ENCODE data around the gene PRSS8. TPM values are rescaled to one million over a fixed set of nuclear protein-coding genes. Genes with fewer than 3 reads are reported as not detected.

PRSS8 gene
- total and polyA plus RNA-seq, 3 experiments from 2014 or later, result not detected

DNA sequence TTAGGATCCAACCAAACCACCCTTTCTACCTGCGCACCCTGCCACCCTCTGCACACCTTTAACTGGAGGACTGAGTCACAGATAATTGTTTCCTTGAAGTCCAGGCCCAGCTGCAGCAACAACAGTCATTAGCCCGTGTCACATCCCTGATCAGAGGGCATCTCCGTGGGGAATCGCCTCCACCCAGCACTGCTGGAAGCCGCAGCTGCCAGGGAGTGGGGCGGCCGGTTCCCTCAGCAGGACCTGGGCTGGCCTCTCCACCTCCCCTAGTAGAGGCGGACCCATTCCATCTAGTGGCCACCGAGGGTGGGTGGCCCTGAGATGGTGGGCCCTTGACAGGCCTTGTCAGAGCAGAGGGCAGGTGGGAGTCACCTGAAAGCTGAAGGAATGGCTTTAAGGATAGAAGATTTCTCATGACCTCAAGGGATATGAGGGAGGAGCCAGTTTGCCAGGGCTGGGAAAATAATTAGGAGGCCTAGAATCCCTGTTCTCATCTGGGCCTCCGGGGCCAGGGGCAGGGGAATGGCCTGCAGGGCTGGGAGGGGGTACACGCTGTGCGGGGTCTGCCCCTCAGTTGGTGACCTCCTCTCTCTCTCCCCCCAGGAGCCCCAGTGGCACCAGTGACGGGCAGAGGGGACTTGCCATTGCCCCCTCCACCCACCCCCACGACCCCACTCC is 53.0 kb downstream of the PRSS8 start:
- Mint-ChIP-seq H3K4me1 (peaks cover 8 to 42% (median 12%) of the 10 kb centered on the region in 3 donors), H3K4me3 (peak overlapping the region in 1 of 7 donors; percentile 2), H3K27me3 (no peaks in the 10 kb centered on the region), H3K27ac (peak overlapping the region in 4 of 8 donors; percentile 32 to 75 (median 66)), H3K36me3 (peaks cover 0 to 78% (median 4%) of the 10 kb centered on the region in 3 donors), H3K9me3 (no peaks in the 10 kb centered on the region)
- no peaks in the 10 kb centered on the region for H3K27me3 ChIP-seq (ENCODE audit: insufficient read depth, low read length, poor library complexity, severe bottlenecking)
- H3K4me3 ChIP-seq (ENCODE audit: low read length), result no peak overlapping the region
- ChIA-PET POLR2A (no interaction called here), CTCF (no interaction called here)
- DNase-seq, result peak in 1 of 5 donors; percentile 29
- H3K9me3 ChIP-seq (ENCODE audit: low read length), result no peaks in the 10 kb centered on the region
- H3K36me3 ChIP-seq (ENCODE audit: insufficient read depth, low read length), result peaks cover 19% of the 10 kb centered on the region
- H3K27ac ChIP-seq (ENCODE audit: low read depth, low read length), result no peak overlapping the region
- H3K4me1 ChIP-seq (ENCODE audit: insufficient read depth, low read length), result no peaks in the 10 kb centered on the region

Other genes with a start within 250 kb of the PRSS8 start
- gene BCL7C, start 241.7 kb downstream of the PRSS8 start, total RNA-seq, result 10 to 100 TPM; 31.7 to 35.0 TPM
- 52.3 TPM for gene BCL7C, start 241.7 kb downstream of the PRSS8 start, polyA plus RNA-seq
- gene CTF1, start 239.1 kb downstream of the PRSS8 start, total RNA-seq, result under 1 TPM in 1 of 2 experiments, not detected in 1; 0.33 TPM
- gene CTF1, start 239.1 kb downstream of the PRSS8 start, polyA plus RNA-seq, result not detected
- gene FBXL19, start 212.2 kb downstream of the PRSS8 start, total RNA-seq, result 10 to 100 TPM; 28.7 to 29.2 TPM
- 0.25 TPM for gene FBXL19, start 212.2 kb downstream of the PRSS8 start, polyA plus RNA-seq
- 1 to 10 TPM; 8.5 to 8.8 TPM for gene ORAI3, start 186.7 kb downstream of the PRSS8 start, total RNA-seq
- 25.8 TPM for gene ORAI3, start 186.7 kb downstream of the PRSS8 start, polyA plus RNA-seq
- 10 to 100 TPM; 24.7 to 28.8 TPM for gene SETD1A, start 178.0 kb downstream of the PRSS8 start, total RNA-seq
- gene SETD1A, start 178.0 kb downstream of the PRSS8 start, polyA plus RNA-seq, result 2.6 TPM
- gene HSD3B7, start 150.5 kb downstream of the PRSS8 start, total RNA-seq, result 1 to 10 TPM; 1.6 to 2.1 TPM
- not detected for gene HSD3B7, start 150.5 kb downstream of the PRSS8 start, polyA plus RNA-seq
- under 1 TPM; 0.40 to 0.79 TPM for gene STX1B, start 125.1 kb downstream of the PRSS8 start, total RNA-seq
- 0.03 TPM for gene STX1B, start 125.1 kb downstream of the PRSS8 start, polyA plus RNA-seq
- gene STX4, start 102.2 kb downstream of the PRSS8 start, total RNA-seq, result 10 to 100 TPM; 53.0 to 55.0 TPM
- gene STX4, start 102.2 kb downstream of the PRSS8 start, polyA plus RNA-seq, result 34.5 TPM
- 10 to 100 TPM; 15.9 to 20.5 TPM for gene ZNF668, start 61.5 kb downstream of the PRSS8 start, total RNA-seq
- 8.7 TPM for gene ZNF668, start 61.5 kb downstream of the PRSS8 start, polyA plus RNA-seq
- gene ZNF646, start 61.3 kb downstream of the PRSS8 start, total RNA-seq, result 10 to 100 TPM; 23.4 to 25.9 TPM
- gene ZNF646, start 61.3 kb downstream of the PRSS8 start, polyA plus RNA-seq, result 9.3 TPM
- 1 to 10 TPM; 3.3 to 4.6 TPM for gene PRSS53, start 46.8 kb downstream of the PRSS8 start, total RNA-seq
- gene PRSS53, start 46.8 kb downstream of the PRSS8 start, polyA plus RNA-seq, result 0.59 TPM
- 10 to 100 TPM; 66.0 to 74.3 TPM for gene VKORC1, start 40.9 kb downstream of the PRSS8 start, total RNA-seq
- 124 TPM for gene VKORC1, start 40.9 kb downstream of the PRSS8 start, polyA plus RNA-seq
- gene BCKDK, start 27.3 kb downstream of the PRSS8 start, total RNA-seq, result 10 to 100 TPM; 40.0 to 42.5 TPM
- gene BCKDK, start 27.3 kb downstream of the PRSS8 start, polyA plus RNA-seq, result 29.4 TPM
- gene KAT8, start 18.1 kb downstream of the PRSS8 start, total RNA-seq, result 10 to 100 TPM; 56.1 to 58.6 TPM
- gene KAT8, start 18.1 kb downstream of the PRSS8 start, polyA plus RNA-seq, result 67.3 TPM
- gene PRSS36, start 14.3 kb upstream of the PRSS8 start, total RNA-seq, result under 1 TPM; 0.44 to 0.61 TPM
- 3.1 TPM for gene PRSS36, start 14.3 kb upstream of the PRSS8 start, polyA plus RNA-seq
- 100 to 1,000 TPM; 621 to 671 TPM for gene FUS, start 44.4 kb upstream of the PRSS8 start, total RNA-seq
- 163 TPM for gene FUS, start 44.4 kb upstream of the PRSS8 start, polyA plus RNA-seq
- gene PYCARD, start 67.0 kb upstream of the PRSS8 start, total RNA-seq, result 1 to 10 TPM; 4.5 to 5.9 TPM
- gene PYCARD, start 67.0 kb upstream of the PRSS8 start, polyA plus RNA-seq, result 77.8 TPM
- gene TRIM72, start 78.4 kb upstream of the PRSS8 start, total RNA-seq, result not detected
- not detected for gene TRIM72, start 78.4 kb upstream of the PRSS8 start, polyA plus RNA-seq
- not detected for gene PYDC1, start 81.4 kb upstream of the PRSS8 start, total RNA-seq
- not detected for gene PYDC1, start 81.4 kb upstream of the PRSS8 start, polyA plus RNA-seq
- 1 to 10 TPM; 1.7 to 1.8 TPM for gene ITGAM, start 124.2 kb upstream of the PRSS8 start, total RNA-seq
- 23.3 TPM for gene ITGAM, start 124.2 kb upstream of the PRSS8 start, polyA plus RNA-seq
- gene ITGAX, start 219.4 kb upstream of the PRSS8 start, total RNA-seq, result 1 to 10 TPM; 2.1 to 2.7 TPM
- 0.46 TPM for gene ITGAX, start 219.4 kb upstream of the PRSS8 start, polyA plus RNA-seq